Daoy (cell line): Measurements from ENCODE around the gene PDIA3. TPM values are rescaled to one million over a fixed set of nuclear protein-coding genes. Genes with fewer than 3 reads are reported as not detected.
A peak's percentile ranks its signal among the peaks of the same experiment; 100 is the strongest.
"Not testable (repeated sequence)": the region's sequence is repeated elsewhere in the genome, so short reads cannot be mapped to it uniquely, and the experiment has no call there.

Source experiments
- DNase-seq: peaks from one replicate; pipeline ENCODE4 v3.0.0-alpha.2; 2015; ENCODE audit warnings: low read depth
- total RNA-seq: library from RNA; depleted of rRNA; stranded (reverse); fragments of >200 nt; shearing (Covaris generic); gene quantifications from 2 replicates; pipeline ENCODE4 v1.2.3, GENCODE V29; 2014; rRNA removed

The PDIA3 gene
- total RNA-seq: 104 and 115 TPM in 2 replicates

- peak; percentile 95 for DNase-seq
These were observed at the start of gene PDIA3 for GRCh38 chr15:43746245-43746902. TSS of gene PDIA3 (plus strand) at chr15:43746438. CDS start at chr15:43746540, 102 bp downstream.

- no peak for DNase-seq
These were observed 44.1 kb upstream of the PDIA3 start for GRCh38 chr15:43702174-43702573.

GRCh38 chr15:43702701-43703424 is 43.4 kb upstream of the PDIA3 start:
- no peak for DNase-seq

- not testable (repeated sequence) for DNase-seq
These were observed 35.7 kb upstream of the PDIA3 start for GRCh38 chr15:43710431-43711131.

GRCh38 chr15:43723151-43723550 is 23.1 kb upstream of the PDIA3 start:
- no peak for DNase-seq

- not testable (repeated sequence) for DNase-seq
These were observed 19.9 kb upstream of the PDIA3 start for GRCh38 chr15:43726306-43726705.

- not testable (repeated sequence) for DNase-seq
These were observed 18.0 kb upstream of the PDIA3 start for GRCh38 chr15:43728053-43728725.

- DNase-seq: no peak
These were observed 10.8 kb upstream of the PDIA3 start for GRCh38 chr15:43735416-43735815.

GRCh38 chr15:43746903-43747309 is 668 bp downstream of the PDIA3 start:
- DNase-seq: not testable (repeated sequence)

- DNase-seq: no peak
These were observed 2.1 kb downstream of the PDIA3 start for GRCh38 chr15:43748376-43748775.

- no peak for DNase-seq
These were observed 3.6 kb downstream of the PDIA3 start for GRCh38 chr15:43749690-43750345.

GRCh38 chr15:43751885-43752284 is 5.6 kb downstream of the PDIA3 start:
- DNase-seq: no peak

- no peak for DNase-seq
These were observed 16.6 kb downstream of the PDIA3 start for GRCh38 chr15:43762824-43763223.

GRCh38 chr15:43763819-43764446 is 17.7 kb downstream of the PDIA3 start:
- DNase-seq: no peak

GRCh38 chr15:43769584-43770228 is 23.5 kb downstream of the PDIA3 start:
- DNase-seq: peak; percentile 52

GRCh38 chr15:43771816-43772215 is 25.6 kb downstream of the PDIA3 start:
- DNase-seq: no peak

- no peak for DNase-seq
These were observed 26.4 kb downstream of the PDIA3 start for GRCh38 chr15:43772624-43773023.

- no peak for DNase-seq
These were observed 27.8 kb downstream of the PDIA3 start for GRCh38 chr15:43774062-43774461.

- peak; percentile 71 for DNase-seq
These were observed 29.2 kb downstream of the PDIA3 start for GRCh38 chr15:43775411-43775965.

GRCh38 chr15:43776101-43776717 is 30.0 kb downstream of the PDIA3 start:
- DNase-seq: no peak
